Activated T-helper 1 cell treated with anti-CD3 and anti-CD28 coated beads, Interleukin-12 subunit alpha, Interleukin-12 subunit beta, Interleukin-2, Interleukin-4 antibody, amounts not matched to agents 30 ng/mL and 10 ng/mL and 1 ng/mL, durations not matched to agents 14 hours and 24 hours and 36 hours (primary cell): ENCODE results near the gene PKM. TPM values are rescaled to one million over a fixed set of nuclear protein-coding genes. Genes with fewer than 3 reads are reported as not detected.

Experiments
- DNase-seq: peaks from one replicate; pipeline ENCODE4 v3.0.0; 2021; ENCODE audit warnings: low spot score
- H3K27ac Mint-ChIP-seq: one replicate; pipeline ENCODE4 v1.8.0; 2021; ENCODE audit warnings: mild to moderate bottlenecking, mixed read lengths
- H3K27me3 Mint-ChIP-seq: one replicate; pipeline ENCODE4 v1.8.0; 2022; ENCODE audit warnings: mild to moderate bottlenecking, moderate library complexity, mixed read lengths; ENCODE audit not compliant: insufficient read depth
- H3K36me3 Mint-ChIP-seq: one replicate; pipeline ENCODE4 v1.8.0; 2021; ENCODE audit warnings: low read depth, mixed read lengths
- H3K4me1 Mint-ChIP-seq: one replicate; pipeline ENCODE4 v1.8.0; 2021; ENCODE audit warnings: low read depth, mixed read lengths
- H3K4me3 Mint-ChIP-seq: one replicate; pipeline ENCODE4 v1.8.0; 2021; ENCODE audit warnings: mild to moderate bottlenecking, moderate library complexity, mixed read lengths
- H3K9me3 Mint-ChIP-seq: one replicate; pipeline ENCODE4 v1.8.0; 2021; ENCODE audit warnings: mixed read lengths
- intact Hi-C: fragments of 100-400 bp; cut with micrococcal nuclease; formaldehyde crosslinking; loops from one replicate; pipeline ENCODE4 v1.15.1; 2024
- total RNA-seq: library from RNA; stranded (reverse); gene quantifications from 2 replicates; pipeline ENCODE4 v1.2.3, GENCODE V29; 2022

The PKM gene
- total RNA-seq, 1 donor from 2014 or later: 2,442 TPM

GRCh38 chr15:72197041-72197459 is 33.9 kb downstream of the PKM start:
- no peaks in the 10 kb centered on the region for H3K9me3 Mint-ChIP-seq
- DNase-seq: no peak
- peaks cover 25% of the 10 kb centered on the region for H3K4me1 Mint-ChIP-seq
- intact Hi-C loops: no loop called here
- H3K27ac Mint-ChIP-seq: no peak overlapping the region
- peaks cover 16% of the 10 kb centered on the region for H3K27me3 Mint-ChIP-seq
- peaks cover 31% of the 10 kb centered on the region for H3K36me3 Mint-ChIP-seq
- no peak overlapping the region for H3K4me3 Mint-ChIP-seq

GRCh38 chr15:72196409-72197040 is 34.5 kb downstream of the PKM start:
- peaks cover 19% of the 10 kb centered on the region for H3K27me3 Mint-ChIP-seq
- H3K36me3 Mint-ChIP-seq: peaks cover 31% of the 10 kb centered on the region
- H3K27ac Mint-ChIP-seq: no peak overlapping the region
- H3K4me1 Mint-ChIP-seq: peaks cover 25% of the 10 kb centered on the region
- no peak for DNase-seq
- intact Hi-C loops: no loop called here
- H3K4me3 Mint-ChIP-seq: peak overlapping the region; percentile 4
- no peaks in the 10 kb centered on the region for H3K9me3 Mint-ChIP-seq

- intact Hi-C loops: no loop called here
Measured at GRCh38 chr15:72195101-72195511, 35.9 kb downstream of the PKM start.

GRCh38 chr15:72193836-72194396 is 37.1 kb downstream of the PKM start:
- H3K36me3 Mint-ChIP-seq: peaks cover 11% of the 10 kb centered on the region
- peaks cover 30% of the 10 kb centered on the region for H3K27me3 Mint-ChIP-seq
- peaks cover 3% of the 10 kb centered on the region for H3K4me1 Mint-ChIP-seq
- no peak overlapping the region for H3K27ac Mint-ChIP-seq
- H3K9me3 Mint-ChIP-seq: no peaks in the 10 kb centered on the region
- intact Hi-C loops: no loop called here
- no peak for DNase-seq
- no peak overlapping the region for H3K4me3 Mint-ChIP-seq

More at GRCh38 chr15:72195101-72195511, 35.9 kb downstream of the PKM start:
- H3K36me3 Mint-ChIP-seq: peaks cover 23% of the 10 kb centered on the region
- H3K27ac Mint-ChIP-seq: no peak overlapping the region
- H3K27me3 Mint-ChIP-seq: peaks cover 26% of the 10 kb centered on the region
- no peaks in the 10 kb centered on the region for H3K9me3 Mint-ChIP-seq
- H3K4me3 Mint-ChIP-seq: no peak overlapping the region
- peaks cover 15% of the 10 kb centered on the region for H3K4me1 Mint-ChIP-seq
- no peak for DNase-seq

- intact Hi-C loops: no loop called here
- no peaks in the 10 kb centered on the region for H3K36me3 Mint-ChIP-seq
- no peak overlapping the region for H3K27ac Mint-ChIP-seq
- no peaks in the 10 kb centered on the region for H3K4me1 Mint-ChIP-seq
- no peaks in the 10 kb centered on the region for H3K9me3 Mint-ChIP-seq
- H3K27me3 Mint-ChIP-seq: peaks cover 37% of the 10 kb centered on the region
- no peak overlapping the region for H3K4me3 Mint-ChIP-seq
- no peak for DNase-seq
Measured at GRCh38 chr15:72192416-72192815, 38.6 kb downstream of the PKM start.

- H3K27me3 Mint-ChIP-seq: peaks cover 55% of the 10 kb centered on the region
- H3K4me3 Mint-ChIP-seq: no peak overlapping the region
- intact Hi-C loops: no loop called here
- DNase-seq: no peak
- no peak overlapping the region for H3K27ac Mint-ChIP-seq
- H3K36me3 Mint-ChIP-seq: no peaks in the 10 kb centered on the region
- H3K4me1 Mint-ChIP-seq: no peaks in the 10 kb centered on the region
- H3K9me3 Mint-ChIP-seq: no peaks in the 10 kb centered on the region
Measured at GRCh38 chr15:72189250-72189902, 41.6 kb downstream of the PKM start.

- no peak overlapping the region for H3K27ac Mint-ChIP-seq
- H3K36me3 Mint-ChIP-seq: no peaks in the 10 kb centered on the region
- intact Hi-C loops: no loop called here
- no peak for DNase-seq
- H3K27me3 Mint-ChIP-seq: peaks cover 48% of the 10 kb centered on the region
- no peaks in the 10 kb centered on the region for H3K9me3 Mint-ChIP-seq
- H3K4me1 Mint-ChIP-seq: no peaks in the 10 kb centered on the region
- H3K4me3 Mint-ChIP-seq: no peak overlapping the region
Measured at GRCh38 chr15:72184165-72184811, 46.7 kb downstream of the PKM start.

- H3K27me3 Mint-ChIP-seq: peaks cover 48% of the 10 kb centered on the region
- H3K4me1 Mint-ChIP-seq: no peaks in the 10 kb centered on the region
- no peaks in the 10 kb centered on the region for H3K36me3 Mint-ChIP-seq
- no peak overlapping the region for H3K27ac Mint-ChIP-seq
- H3K9me3 Mint-ChIP-seq: no peaks in the 10 kb centered on the region
- intact Hi-C loops: no loop called here
- no peak overlapping the region for H3K4me3 Mint-ChIP-seq
- no peak for DNase-seq
Measured at GRCh38 chr15:72183781-72184164, 47.2 kb downstream of the PKM start.

GRCh38 chr15:72182673-72183072 is 48.3 kb downstream of the PKM start:
- Mint-ChIP-seq H3K27me3 (peaks cover 42% of the 10 kb centered on the region), H3K36me3 (no peaks in the 10 kb centered on the region), H3K4me3 (no peak overlapping the region), H3K9me3 (no peaks in the 10 kb centered on the region), H3K27ac (no peak overlapping the region), H3K4me1 (no peaks in the 10 kb centered on the region)
- intact Hi-C loops: no loop called here
- DNase-seq: no peak

GRCh38 chr15:72182244-72182643 is 48.7 kb downstream of the PKM start:
- Mint-ChIP-seq H3K4me3 (no peak overlapping the region), H3K36me3 (no peaks in the 10 kb centered on the region), H3K9me3 (no peaks in the 10 kb centered on the region), H3K27ac (no peak overlapping the region), H3K4me1 (no peaks in the 10 kb centered on the region), H3K27me3 (peaks cover 38% of the 10 kb centered on the region)
- intact Hi-C loops: no loop called here
- DNase-seq: no peak

GRCh38 chr15:72180761-72181324 is 50.1 kb downstream of the PKM start:
- no peaks in the 10 kb centered on the region for H3K9me3 Mint-ChIP-seq
- DNase-seq: no peak
- peaks cover 33% of the 10 kb centered on the region for H3K27me3 Mint-ChIP-seq
- H3K27ac Mint-ChIP-seq: no peak overlapping the region
- intact Hi-C loops: no loop called here
- no peak overlapping the region for H3K4me3 Mint-ChIP-seq
- no peaks in the 10 kb centered on the region for H3K4me1 Mint-ChIP-seq
- H3K36me3 Mint-ChIP-seq: no peaks in the 10 kb centered on the region

- no peak overlapping the region for H3K4me3 Mint-ChIP-seq
- peaks cover 32% of the 10 kb centered on the region for H3K27me3 Mint-ChIP-seq
- no peaks in the 10 kb centered on the region for H3K9me3 Mint-ChIP-seq
- intact Hi-C loops: no loop called here
- no peak for DNase-seq
- no peaks in the 10 kb centered on the region for H3K36me3 Mint-ChIP-seq
- no peak overlapping the region for H3K27ac Mint-ChIP-seq
- H3K4me1 Mint-ChIP-seq: no peaks in the 10 kb centered on the region
Measured at GRCh38 chr15:72179950-72180581, 50.9 kb downstream of the PKM start.
